ENCODE measurements around the gene CCDC178. TPM values are rescaled to one million over a fixed set of nuclear protein-coding genes. Genes with fewer than 3 reads are reported as not detected.

The CCDC178 gene
- total RNA-seq, 4 donors from 2014 or later = 1.2 to 2.2 (median 1.7) TPM; not detected in 1

DNA sequence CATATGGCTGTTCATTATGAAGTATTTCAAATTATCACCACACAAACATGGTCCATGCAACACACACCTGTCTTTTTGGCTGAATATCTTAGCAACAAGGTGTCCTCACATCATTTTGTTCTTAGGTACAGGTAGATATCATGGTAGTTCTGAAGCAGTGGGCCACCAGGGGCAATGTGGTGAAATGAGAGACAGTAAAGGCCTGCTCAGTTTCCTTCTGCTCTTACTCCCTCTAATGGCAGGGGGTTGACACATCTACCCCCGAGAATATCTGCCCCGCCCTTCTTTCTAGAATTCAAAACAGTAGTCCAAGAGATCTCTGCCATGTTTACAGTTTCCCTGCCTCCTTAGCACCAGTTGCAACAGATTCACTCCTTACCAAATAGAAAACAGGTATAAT, 520.7 kb downstream of the CCDC178 start:
- intact Hi-C loops (cut with DNase I) = no loop called here
- TF ChIP-seq EP300 (IDR thresholded peaks at IDR 0.05) (no peak), CTCF (IDR thresholded peaks at IDR 0.05) (no peak), POLR2AphosphoS5 (IDR thresholded peaks at IDR 0.05) (no peak), POLR2A (IDR thresholded peaks at IDR 0.05; ENCODE audit: low read depth) (no peak)
- 35% methylated on average over 2 of the region's 2 CpGs for WGBS
- Histone ChIP-seq H3K27me3 (no peaks in the 10 kb centered on the region), H3K27ac (replicated peaks in 1 of 4) (no peak overlapping the region), H3K4me1 (no peaks in the 10 kb centered on the region), H3K9me3 (no peaks in the 10 kb centered on the region), H3K36me3 (no peaks in the 10 kb centered on the region), H3K4me3 (no peak overlapping the region)
- DNase-seq (ENCODE audit: extremely low spot score) = peak; percentile 45

DNA sequence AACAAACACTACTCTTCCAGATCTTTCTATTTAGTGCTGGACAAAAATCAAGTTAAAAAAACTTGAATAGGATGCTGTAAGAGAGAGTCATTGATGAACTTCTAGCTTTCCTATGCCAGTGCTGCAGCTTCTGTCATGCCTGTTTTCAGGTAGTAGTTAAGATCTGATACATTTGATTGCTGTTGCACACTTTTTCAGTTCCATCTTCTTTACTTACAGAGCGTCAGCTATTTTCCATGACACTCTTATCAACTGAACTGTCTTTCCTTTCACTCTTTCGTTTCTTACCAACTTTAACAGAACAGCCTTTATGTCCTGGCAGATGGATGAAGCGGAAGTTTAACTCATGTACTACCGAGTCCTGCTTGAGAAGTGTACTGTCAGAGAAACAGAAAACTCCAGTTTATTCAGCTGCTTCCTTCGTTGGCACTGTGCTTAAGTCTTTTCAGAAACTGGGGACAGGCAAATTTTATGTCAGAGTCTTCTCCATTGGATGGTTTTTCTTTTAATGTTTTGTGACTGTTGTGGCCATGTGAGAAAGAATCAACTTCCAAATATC, 521.8 kb downstream of the CCDC178 start:
- H3K9me3 ChIP-seq = no peaks in the 10 kb centered on the region
- H3K4me1 ChIP-seq = no peaks in the 10 kb centered on the region
- TF ChIP-seq CTCF (IDR thresholded peaks at IDR 0.05) (no peak), POLR2AphosphoS5 (IDR thresholded peaks at IDR 0.05) (no peak), POLR2A (IDR thresholded peaks at IDR 0.05; ENCODE audit: low read depth) (no peak), EP300 (IDR thresholded peaks at IDR 0.05) (no peak)
- DNase-seq (ENCODE audit: extremely low spot score) = peak; percentile 72
- H3K27me3 ChIP-seq = no peaks in the 10 kb centered on the region
- WGBS = 74% methylated on average over 5 of the region's 5 CpGs
- intact Hi-C loops (cut with DNase I) = no loop called here
- H3K4me3 ChIP-seq = no peak overlapping the region
- no peaks in the 10 kb centered on the region for H3K36me3 ChIP-seq
- H3K27ac ChIP-seq (replicated peaks in 1 of 4) = no peak overlapping the region

- no peaks in the 10 kb centered on the region for H3K4me1 ChIP-seq
- no peak for TF ChIP-seq POLR2AphosphoS5 (IDR thresholded peaks at IDR 0.05)
- no peak for TF ChIP-seq EP300 (IDR thresholded peaks at IDR 0.05)
- no peak for TF ChIP-seq POLR2A (IDR thresholded peaks at IDR 0.05; ENCODE audit: low read depth)
- TF ChIP-seq CTCF (IDR thresholded peaks at IDR 0.05) = no peak
- H3K36me3 ChIP-seq = no peaks in the 10 kb centered on the region
- H3K27me3 ChIP-seq = no peaks in the 10 kb centered on the region
- 67% methylated on average over 1 of the region's 1 CpG for WGBS
- H3K9me3 ChIP-seq = no peaks in the 10 kb centered on the region
- H3K27ac ChIP-seq (replicated peaks in 1 of 4) = no peak overlapping the region
- peak; percentile 70 for DNase-seq (ENCODE audit: extremely low spot score)
- intact Hi-C loops (cut with DNase I) = no loop called here
- H3K4me3 ChIP-seq = no peak overlapping the region
Measured at GRCh38 chr18:32915516-32915915, 525.0 kb downstream of the CCDC178 start.

DNA sequence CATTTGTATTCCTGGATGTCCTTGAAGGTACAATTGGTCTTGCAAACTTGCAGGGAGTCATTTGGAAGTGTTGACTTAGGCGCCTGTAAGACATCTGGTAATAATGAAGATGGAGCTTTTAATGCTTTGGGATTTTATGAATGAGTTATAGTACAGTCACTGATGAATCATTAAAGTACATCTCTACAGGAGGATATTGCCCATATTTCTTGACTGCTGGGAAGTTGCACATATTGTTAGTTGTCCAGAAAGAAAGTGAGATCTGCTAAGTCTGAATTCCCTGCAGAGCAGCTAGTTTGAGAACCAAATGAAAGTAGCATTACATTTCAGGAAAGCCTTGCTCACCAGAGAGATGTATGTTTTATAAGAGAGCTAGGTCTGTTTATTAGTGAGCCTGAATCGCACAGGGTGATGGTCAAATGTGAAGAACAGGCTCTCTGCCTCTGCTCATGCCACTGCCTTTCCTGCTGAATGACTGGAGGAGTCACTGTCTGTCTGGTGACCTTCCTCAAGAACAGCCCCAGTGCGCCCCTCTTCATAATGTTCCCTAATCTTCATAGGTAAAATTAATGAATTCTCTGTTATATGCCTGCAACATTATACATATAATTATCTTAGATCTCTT, 528.7 kb downstream of the CCDC178 start:
- WGBS = 69% methylated on average over 3 of the region's 3 CpGs
- Histone ChIP-seq H3K27ac (replicated peaks in 1 of 4) (no peak overlapping the region), H3K27me3 (no peaks in the 10 kb centered on the region), H3K36me3 (no peaks in the 10 kb centered on the region), H3K4me3 (no peak overlapping the region), H3K4me1 (no peaks in the 10 kb centered on the region), H3K9me3 (no peaks in the 10 kb centered on the region)
- DNase-seq (ENCODE audit: extremely low spot score) = peak; percentile 55
- intact Hi-C loops (cut with DNase I) = no loop called here
- TF ChIP-seq POLR2AphosphoS5 (IDR thresholded peaks at IDR 0.05) = no peak
- no peak for TF ChIP-seq EP300 (IDR thresholded peaks at IDR 0.05)
- no peak for TF ChIP-seq CTCF (IDR thresholded peaks at IDR 0.05)
- TF ChIP-seq POLR2A (IDR thresholded peaks at IDR 0.05; ENCODE audit: low read depth) = no peak

Data from esophagus muscularis mucosa (tissue), 4 donors.